SK-N-SH (cell line): ENCODE results near the gene IFIT5. TPM values are rescaled to one million over a fixed set of nuclear protein-coding genes. Genes with fewer than 3 reads are reported as not detected.

Source experiments
- EP300 ChIP-seq, 2 experiments: IDR thresholded peaks; 2 replicates each; pipeline versions ENCODE4 v1.4.0 to v1.6.1; 2012; ENCODE audit warnings: borderline replicate concordance in 1 of 2, low read depth in 1 of 2, low read length in 1 of 2
- FOXJ3 ChIP-seq: sonication (generic); formaldehyde crosslinking; IDR thresholded peaks from 2 replicates; pipeline ENCODE4 v1.5.1; 2020; ENCODE audit warnings: mild to moderate bottlenecking, missing genetic modification reagents
- FOXM1 ChIP-seq: IDR thresholded peaks from 2 replicates; pipeline ENCODE4 v1.4.0; 2012; ENCODE audit warnings: low read depth, mild to moderate bottlenecking
- GABPA ChIP-seq: IDR thresholded peaks from 2 replicates; pipeline ENCODE4 v1.4.0; 2012; ENCODE audit warnings: low read depth, mild to moderate bottlenecking
- GATA2 ChIP-seq: sonication (generic); formaldehyde crosslinking; IDR thresholded peaks from 2 replicates; pipeline ENCODE4 v1.5.0; 2020; ENCODE audit warnings: mild to moderate bottlenecking, missing genetic modification reagents
- POLR2AphosphoS5 ChIP-seq: IDR thresholded peaks from 2 replicates; pipeline ENCODE4 v1.6.1; 2012; ENCODE audit warnings: low read depth, low read length
- RAD21 ChIP-seq: IDR thresholded peaks from 2 replicates; pipeline ENCODE4 v1.6.1; 2012; ENCODE audit warnings: mild to moderate bottlenecking, low read length
- RCOR1 ChIP-seq: fragments of 150-350 bp; IDR thresholded peaks from 2 replicates; pipeline ENCODE4 v1.6.1; 2017; ENCODE audit warnings: antibody characterized with exemption, low read length
- SIN3A ChIP-seq: IDR thresholded peaks from 2 replicates; pipeline ENCODE4 v1.6.1; 2012; ENCODE audit warnings: low read depth, mild to moderate bottlenecking, low read length, moderate library complexity, borderline replicate concordance
- SMC3 ChIP-seq: IDR thresholded peaks from 2 replicates; pipeline ENCODE4 v1.6.1; 2012; ENCODE audit warnings: low read depth, low read length, improper control_type of control experiment
- TAF1 ChIP-seq: IDR thresholded peaks from 2 replicates; pipeline ENCODE4 v1.6.1; 2012; ENCODE audit warnings: low read depth, mild to moderate bottlenecking, low read length, moderate library complexity, borderline replicate concordance
- YY1 ChIP-seq: IDR thresholded peaks from 2 replicates; pipeline ENCODE4 v1.4.0; 2012; ENCODE audit warnings: low read depth, mild to moderate bottlenecking
- polyA plus RNA-seq, 3 experiments: library from polyadenylated mRNA; depleted of rRNA; stranded (reverse); fragments of >200 nt; gene quantifications; 2 replicates each; pipeline ENCODE4 v1.2.3, GENCODE V29; 2012
- TF ChIP-seq, protein P1 (sequence below): IDR thresholded peaks from 2 replicates; pipeline ENCODE4 v1.6.1; 2012; ENCODE audit warnings: mild to moderate bottlenecking, low read depth, low read length, moderate library complexity
- TF ChIP-seq, protein P2 (sequence below): IDR thresholded peaks from 2 replicates; pipeline ENCODE4; 2012
- TF ChIP-seq, protein P3 (sequence below): fragments of 200-600 bp; sonication (generic); IDR thresholded peaks from 2 replicates; pipeline ENCODE4 v1.6.1; 2017; ENCODE audit warnings: antibody characterized with exemption, mild to moderate bottlenecking, moderate library complexity
- TF ChIP-seq, protein P4 (sequence below): fragments of 150-350 bp; IDR thresholded peaks from 2 replicates; pipeline ENCODE4 v1.6.1; 2017; ENCODE audit warnings: antibody characterized with exemption, low read length, low read depth, borderline replicate concordance

IFIT5 gene
- polyA plus RNA-seq, 1 of the 3 experiments (the other 2 are of a cell fraction), result 2.7 TPM

DNA sequence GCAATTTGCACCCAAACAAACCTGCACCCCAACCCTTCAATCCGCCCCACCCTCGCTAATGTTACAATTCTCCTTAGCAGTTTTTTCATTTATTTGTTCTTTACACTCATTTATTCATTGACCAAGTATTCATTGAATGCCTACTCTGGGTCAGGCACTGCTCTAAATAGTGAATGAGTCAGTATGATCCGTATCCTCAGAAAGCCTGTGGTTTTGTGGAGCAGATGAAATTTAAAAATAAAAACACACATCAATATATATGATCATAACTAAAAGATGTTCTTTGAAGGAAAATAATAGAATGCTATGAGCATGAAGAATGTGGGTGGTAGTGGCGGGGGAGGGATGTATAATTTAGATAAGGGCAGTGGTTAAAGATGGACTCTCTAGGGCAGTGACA, 13.3 kb downstream of the IFIT5 start (continued):
- TF ChIP-seq, protein P1, sequence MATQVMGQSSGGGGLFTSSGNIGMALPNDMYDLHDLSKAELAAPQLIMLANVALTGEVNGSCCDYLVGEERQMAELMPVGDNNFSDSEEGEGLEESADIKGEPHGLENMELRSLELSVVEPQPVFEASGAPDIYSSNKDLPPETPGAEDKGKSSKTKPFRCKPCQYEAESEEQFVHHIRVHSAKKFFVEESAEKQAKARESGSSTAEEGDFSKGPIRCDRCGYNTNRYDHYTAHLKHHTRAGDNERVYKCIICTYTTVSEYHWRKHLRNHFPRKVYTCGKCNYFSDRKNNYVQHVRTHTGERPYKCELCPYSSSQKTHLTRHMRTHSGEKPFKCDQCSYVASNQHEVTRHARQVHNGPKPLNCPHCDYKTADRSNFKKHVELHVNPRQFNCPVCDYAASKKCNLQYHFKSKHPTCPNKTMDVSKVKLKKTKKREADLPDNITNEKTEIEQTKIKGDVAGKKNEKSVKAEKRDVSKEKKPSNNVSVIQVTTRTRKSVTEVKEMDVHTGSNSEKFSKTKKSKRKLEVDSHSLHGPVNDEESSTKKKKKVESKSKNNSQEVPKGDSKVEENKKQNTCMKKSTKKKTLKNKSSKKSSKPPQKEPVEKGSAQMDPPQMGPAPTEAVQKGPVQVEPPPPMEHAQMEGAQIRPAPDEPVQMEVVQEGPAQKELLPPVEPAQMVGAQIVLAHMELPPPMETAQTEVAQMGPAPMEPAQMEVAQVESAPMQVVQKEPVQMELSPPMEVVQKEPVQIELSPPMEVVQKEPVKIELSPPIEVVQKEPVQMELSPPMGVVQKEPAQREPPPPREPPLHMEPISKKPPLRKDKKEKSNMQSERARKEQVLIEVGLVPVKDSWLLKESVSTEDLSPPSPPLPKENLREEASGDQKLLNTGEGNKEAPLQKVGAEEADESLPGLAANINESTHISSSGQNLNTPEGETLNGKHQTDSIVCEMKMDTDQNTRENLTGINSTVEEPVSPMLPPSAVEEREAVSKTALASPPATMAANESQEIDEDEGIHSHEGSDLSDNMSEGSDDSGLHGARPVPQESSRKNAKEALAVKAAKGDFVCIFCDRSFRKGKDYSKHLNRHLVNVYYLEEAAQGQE, result no peak
- no peak for TF ChIP-seq TAF1
- no peak; the same call in 1 of the 2 replicates for TF ChIP-seq POLR2AphosphoS5
- TF ChIP-seq GABPA, result no peak
- no peak for TF ChIP-seq RAD21
- TF ChIP-seq SMC3, result no peak
- TF ChIP-seq, protein P2, sequence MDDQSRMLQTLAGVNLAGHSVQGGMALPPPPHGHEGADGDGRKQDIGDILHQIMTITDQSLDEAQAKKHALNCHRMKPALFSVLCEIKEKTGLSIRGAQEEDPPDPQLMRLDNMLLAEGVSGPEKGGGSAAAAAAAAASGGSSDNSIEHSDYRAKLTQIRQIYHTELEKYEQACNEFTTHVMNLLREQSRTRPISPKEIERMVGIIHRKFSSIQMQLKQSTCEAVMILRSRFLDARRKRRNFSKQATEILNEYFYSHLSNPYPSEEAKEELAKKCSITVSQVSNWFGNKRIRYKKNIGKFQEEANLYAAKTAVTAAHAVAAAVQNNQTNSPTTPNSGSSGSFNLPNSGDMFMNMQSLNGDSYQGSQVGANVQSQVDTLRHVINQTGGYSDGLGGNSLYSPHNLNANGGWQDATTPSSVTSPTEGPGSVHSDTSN, result peak; percentile 50; the same call in 1 of the 2 replicates
- 0 out of 2 replicates have a peak, but pooled peaks have one; percentile 26 for TF ChIP-seq FOXM1
- TF ChIP-seq RCOR1, result no peak
- no peak for TF ChIP-seq SIN3A
- no peak for TF ChIP-seq YY1
- TF ChIP-seq EP300 (IDR thresholded peaks at IDR 0.05; ENCODE audit: borderline replicate concordance in 1 of 2, low read depth in 1 of 2, low read length in 1 of 2), result peak in 1 of 2 experiments; percentile 81; a peak in 2 of 4 replicates
- no peak for TF ChIP-seq FOXJ3
- TF ChIP-seq GATA2 (CRISPR knock-in tag), result no peak
- TF ChIP-seq, protein P3, sequence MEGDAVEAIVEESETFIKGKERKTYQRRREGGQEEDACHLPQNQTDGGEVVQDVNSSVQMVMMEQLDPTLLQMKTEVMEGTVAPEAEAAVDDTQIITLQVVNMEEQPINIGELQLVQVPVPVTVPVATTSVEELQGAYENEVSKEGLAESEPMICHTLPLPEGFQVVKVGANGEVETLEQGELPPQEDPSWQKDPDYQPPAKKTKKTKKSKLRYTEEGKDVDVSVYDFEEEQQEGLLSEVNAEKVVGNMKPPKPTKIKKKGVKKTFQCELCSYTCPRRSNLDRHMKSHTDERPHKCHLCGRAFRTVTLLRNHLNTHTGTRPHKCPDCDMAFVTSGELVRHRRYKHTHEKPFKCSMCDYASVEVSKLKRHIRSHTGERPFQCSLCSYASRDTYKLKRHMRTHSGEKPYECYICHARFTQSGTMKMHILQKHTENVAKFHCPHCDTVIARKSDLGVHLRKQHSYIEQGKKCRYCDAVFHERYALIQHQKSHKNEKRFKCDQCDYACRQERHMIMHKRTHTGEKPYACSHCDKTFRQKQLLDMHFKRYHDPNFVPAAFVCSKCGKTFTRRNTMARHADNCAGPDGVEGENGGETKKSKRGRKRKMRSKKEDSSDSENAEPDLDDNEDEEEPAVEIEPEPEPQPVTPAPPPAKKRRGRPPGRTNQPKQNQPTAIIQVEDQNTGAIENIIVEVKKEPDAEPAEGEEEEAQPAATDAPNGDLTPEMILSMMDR, result no peak
- TF ChIP-seq, protein P4, sequence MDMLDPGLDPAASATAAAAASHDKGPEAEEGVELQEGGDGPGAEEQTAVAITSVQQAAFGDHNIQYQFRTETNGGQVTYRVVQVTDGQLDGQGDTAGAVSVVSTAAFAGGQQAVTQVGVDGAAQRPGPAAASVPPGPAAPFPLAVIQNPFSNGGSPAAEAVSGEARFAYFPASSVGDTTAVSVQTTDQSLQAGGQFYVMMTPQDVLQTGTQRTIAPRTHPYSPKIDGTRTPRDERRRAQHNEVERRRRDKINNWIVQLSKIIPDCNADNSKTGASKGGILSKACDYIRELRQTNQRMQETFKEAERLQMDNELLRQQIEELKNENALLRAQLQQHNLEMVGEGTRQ, result no peak
